ENCODE measurements around the gene FNBP1.

DNA sequence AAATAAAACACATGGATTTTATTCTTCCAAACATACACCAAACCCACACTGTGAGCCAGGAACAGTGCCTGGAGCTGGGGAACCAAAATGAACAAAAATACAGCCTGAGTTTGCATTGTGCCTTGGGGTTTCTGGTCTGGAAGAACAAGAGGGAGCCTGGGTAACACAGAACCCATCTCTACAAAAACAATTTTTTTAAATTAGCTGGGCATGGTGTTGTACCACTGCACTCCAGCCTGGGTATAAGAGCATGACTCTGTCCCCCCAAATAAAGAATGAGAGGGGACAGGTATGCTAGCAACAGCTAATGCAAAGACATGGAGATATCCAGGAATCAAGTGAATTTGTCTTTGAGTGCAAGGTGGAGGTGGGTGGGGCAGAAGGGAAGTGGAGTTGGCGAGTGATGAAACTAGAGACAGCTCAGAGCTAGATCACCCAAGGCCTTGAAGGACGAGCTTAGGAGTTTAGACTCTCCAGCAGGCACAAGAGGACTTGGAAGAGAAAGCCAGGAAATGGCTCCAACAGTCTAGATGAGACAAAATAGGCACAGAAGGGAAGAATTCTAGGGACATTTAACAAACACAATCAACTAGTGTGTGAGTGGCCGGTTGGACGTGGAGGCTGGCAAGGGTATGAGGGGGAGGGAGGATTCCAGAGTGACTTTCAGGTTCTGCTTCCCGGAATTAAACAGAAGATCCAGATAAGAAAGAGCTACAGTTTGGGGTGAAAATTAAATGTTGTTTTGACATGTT, 47.4 kb downstream of the FNBP1 start:
- TF ChIP-seq PPARA (CRISPR knock-in tag; IDR thresholded peaks at IDR 0.05; ENCODE audit: borderline replicate concordance) (no peak), PATZ1 (CRISPR knock-in tag; IDR thresholded peaks at IDR 0.05; ENCODE audit: borderline replicate concordance) (no peak), SNAI2 (CRISPR knock-in tag; IDR thresholded peaks at IDR 0.05) (no peak), ZFP30 (CRISPR knock-in tag; IDR thresholded peaks at IDR 0.05) (no peak), ARNTL (CRISPR knock-in tag; IDR thresholded peaks at IDR 0.05; ENCODE audit: borderline replicate concordance, low read depth) (no peak), ESRRG (CRISPR knock-in tag; IDR thresholded peaks at IDR 0.05) (no peak), CSDC2 (CRISPR knock-in tag; IDR thresholded peaks at IDR 0.05) (no peak), POU6F1 (CRISPR knock-in tag; IDR thresholded peaks at IDR 0.05; ENCODE audit: borderline replicate concordance, low read depth) (no peak), OSR1 (CRISPR knock-in tag; IDR thresholded peaks at IDR 0.05) (no peak), RARB (CRISPR knock-in tag; IDR thresholded peaks at IDR 0.05) (no peak), ZNF70 (CRISPR knock-in tag; IDR thresholded peaks at IDR 0.05) (no peak), BACH2 (CRISPR knock-in tag; IDR thresholded peaks at IDR 0.05; ENCODE audit: borderline replicate concordance) (no peak), ZNF565 (CRISPR knock-in tag; conservative IDR thresholded peaks at IDR 0.05; ENCODE audit: low read depth) (no peak)
- TF ChIP-seq, protein P1, sequence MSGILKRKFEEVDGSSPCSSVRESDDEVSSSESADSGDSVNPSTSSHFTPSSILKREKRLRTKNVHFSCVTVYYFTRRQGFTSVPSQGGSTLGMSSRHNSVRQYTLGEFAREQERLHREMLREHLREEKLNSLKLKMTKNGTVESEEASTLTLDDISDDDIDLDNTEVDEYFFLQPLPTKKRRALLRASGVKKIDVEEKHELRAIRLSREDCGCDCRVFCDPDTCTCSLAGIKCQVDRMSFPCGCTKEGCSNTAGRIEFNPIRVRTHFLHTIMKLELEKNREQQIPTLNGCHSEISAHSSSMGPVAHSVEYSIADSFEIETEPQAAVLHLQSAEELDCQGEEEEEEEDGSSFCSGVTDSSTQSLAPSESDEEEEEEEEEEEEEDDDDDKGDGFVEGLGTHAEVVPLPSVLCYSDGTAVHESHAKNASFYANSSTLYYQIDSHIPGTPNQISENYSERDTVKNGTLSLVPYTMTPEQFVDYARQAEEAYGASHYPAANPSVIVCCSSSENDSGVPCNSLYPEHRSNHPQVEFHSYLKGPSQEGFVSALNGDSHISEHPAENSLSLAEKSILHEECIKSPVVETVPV (CRISPR knock-in tag; IDR thresholded peaks at IDR 0.05): no peak

Measured in SK-N-SH treated with all-trans-retinoic acid at 6 μM for 48 hours (cell line).